HFF-Myc (cell line): ENCODE measurements around the gene GNG13.

Experiments
- DNase-seq: peaks from one replicate; pipeline ENCODE4 v3.0.0-alpha.2; 2011; ENCODE audit warnings: low read depth; ENCODE audit errors: extremely low read depth
- H3K4me3 ChIP-seq: replicated peaks from 2 replicates; pipeline ENCODE4 v1.5.1; 2011; ENCODE audit warnings: low read depth, mild to moderate bottlenecking, control low read depth, low read length
- TF ChIP-seq, protein P1 (sequence below): IDR thresholded peaks from 2 replicates; pipeline ENCODE4 v1.5.1; 2012; ENCODE audit warnings: mild to moderate bottlenecking, low read depth, low read length, control low read depth; ENCODE audit errors: missing control alignments

Gene GNG13

DNA sequence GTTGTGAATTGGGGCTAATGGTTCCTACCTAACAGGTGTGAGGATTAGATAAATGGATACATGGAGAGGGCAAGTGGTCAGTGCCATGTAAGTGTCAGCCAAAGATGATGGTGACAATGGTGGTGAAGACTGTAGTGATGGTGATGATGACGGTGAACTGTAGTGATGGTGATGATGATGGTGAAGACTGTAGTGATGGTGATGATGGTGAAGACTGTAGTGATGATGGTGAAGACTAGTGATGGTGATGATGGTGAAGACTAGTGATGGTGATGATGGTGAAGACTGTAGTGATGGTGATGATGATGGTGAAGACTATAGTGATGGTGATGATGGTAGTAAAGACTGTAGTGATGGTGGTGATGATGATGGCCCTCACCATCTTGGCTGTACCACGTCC is 18.1 kb upstream of the GNG13 start:
- DNase-seq = no peak
- TF ChIP-seq, protein P1, sequence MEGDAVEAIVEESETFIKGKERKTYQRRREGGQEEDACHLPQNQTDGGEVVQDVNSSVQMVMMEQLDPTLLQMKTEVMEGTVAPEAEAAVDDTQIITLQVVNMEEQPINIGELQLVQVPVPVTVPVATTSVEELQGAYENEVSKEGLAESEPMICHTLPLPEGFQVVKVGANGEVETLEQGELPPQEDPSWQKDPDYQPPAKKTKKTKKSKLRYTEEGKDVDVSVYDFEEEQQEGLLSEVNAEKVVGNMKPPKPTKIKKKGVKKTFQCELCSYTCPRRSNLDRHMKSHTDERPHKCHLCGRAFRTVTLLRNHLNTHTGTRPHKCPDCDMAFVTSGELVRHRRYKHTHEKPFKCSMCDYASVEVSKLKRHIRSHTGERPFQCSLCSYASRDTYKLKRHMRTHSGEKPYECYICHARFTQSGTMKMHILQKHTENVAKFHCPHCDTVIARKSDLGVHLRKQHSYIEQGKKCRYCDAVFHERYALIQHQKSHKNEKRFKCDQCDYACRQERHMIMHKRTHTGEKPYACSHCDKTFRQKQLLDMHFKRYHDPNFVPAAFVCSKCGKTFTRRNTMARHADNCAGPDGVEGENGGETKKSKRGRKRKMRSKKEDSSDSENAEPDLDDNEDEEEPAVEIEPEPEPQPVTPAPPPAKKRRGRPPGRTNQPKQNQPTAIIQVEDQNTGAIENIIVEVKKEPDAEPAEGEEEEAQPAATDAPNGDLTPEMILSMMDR = no peak
- H3K4me3 ChIP-seq = no peak overlapping the region

DNA sequence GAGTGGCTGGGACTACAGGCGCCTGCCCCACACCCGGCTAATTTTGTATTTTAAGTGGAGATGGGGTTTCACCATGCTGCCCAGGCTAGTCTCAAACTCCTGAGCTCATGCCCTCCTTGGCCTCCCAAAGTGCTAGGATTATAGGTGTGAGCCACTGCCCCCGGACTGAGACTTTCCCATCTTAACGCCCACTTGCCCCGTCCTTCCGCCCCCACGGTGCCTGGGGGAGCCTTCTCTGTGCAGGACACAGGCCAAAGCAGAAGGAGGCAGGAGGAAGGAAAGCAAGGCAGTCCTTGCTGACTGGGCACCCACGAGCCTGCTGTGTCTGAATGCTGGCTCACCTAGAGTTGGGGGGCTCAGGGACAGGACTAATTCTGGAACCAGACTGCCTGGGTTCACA is 17.6 kb upstream of the GNG13 start:
- no peak overlapping the region for H3K4me3 ChIP-seq
- no peak for DNase-seq
- TF ChIP-seq, protein P1 = no peak

- TF ChIP-seq, protein P1 = no peak
Observed at GRCh38 chr16:817001-817906, 16.7 kb upstream of the GNG13 start.

GRCh38 chr16:815861-816260 is 15.3 kb upstream of the GNG13 start:
- TF ChIP-seq, protein P1 = no peak
- no peak overlapping the region for H3K4me3 ChIP-seq
- no peak for DNase-seq

More at GRCh38 chr16:817001-817906, 16.7 kb upstream of the GNG13 start:
- no peak for DNase-seq
- no peak overlapping the region for H3K4me3 ChIP-seq

DNA sequence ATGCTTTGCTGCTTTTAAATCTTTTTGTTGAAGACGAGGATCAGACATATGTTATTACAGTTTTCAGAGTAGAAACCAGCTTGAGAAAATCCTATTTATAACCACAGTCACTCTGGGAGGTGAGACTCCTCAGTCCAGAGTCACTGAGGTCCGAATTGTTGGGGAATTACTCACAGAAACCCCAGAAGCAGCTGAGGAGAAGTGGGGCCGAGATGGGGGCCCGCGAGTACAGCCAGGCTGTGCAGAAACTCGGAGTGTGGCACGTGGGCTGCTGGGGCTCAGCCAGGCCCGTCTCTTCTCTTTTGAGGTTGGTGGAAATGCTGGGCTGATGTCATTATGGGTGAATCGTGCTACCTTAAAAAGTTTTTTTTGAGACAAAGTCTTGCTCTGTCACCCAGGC is 14.4 kb upstream of the GNG13 start:
- no peak for DNase-seq
- TF ChIP-seq, protein P1 = no peak
- no peak overlapping the region for H3K4me3 ChIP-seq

DNA sequence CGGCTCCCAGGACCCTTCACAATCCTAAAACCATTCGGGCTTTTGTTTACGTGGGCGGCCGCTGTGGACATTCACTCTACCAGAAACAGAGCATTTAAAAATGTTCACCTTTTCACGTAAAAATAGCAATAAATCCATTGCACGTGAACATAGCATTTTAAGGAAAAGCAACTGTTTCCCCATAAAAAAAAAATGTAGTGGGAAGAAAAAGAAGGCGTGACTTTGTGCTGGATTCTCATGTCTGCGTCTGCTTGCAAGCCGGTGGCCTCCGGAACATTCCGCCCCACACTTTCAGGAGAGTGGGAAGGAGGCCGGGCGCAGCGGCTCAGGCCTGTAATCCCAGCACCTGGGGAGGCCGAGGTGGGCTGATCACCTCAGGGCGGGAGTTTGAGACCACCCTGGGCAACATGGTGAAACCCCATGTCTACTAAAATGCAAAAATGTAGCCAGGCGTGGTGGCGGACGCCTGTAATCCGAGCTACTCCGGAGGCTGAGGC is 13.4 kb upstream of the GNG13 start:
- H3K4me3 ChIP-seq = no peak overlapping the region
- TF ChIP-seq, protein P1 = no peak

More for the DNA sequence above, 13.4 kb upstream of the GNG13 start:
- no peak for DNase-seq
